Smooth muscle cell of the brain vasculature (primary cell): ENCODE results near the gene IQCF5.
"Not testable (repeated sequence)": the region's sequence is repeated elsewhere in the genome, so short reads cannot be mapped to it uniquely, and the experiment has no call there.

Experiments used
- DNase-seq: peaks from one replicate; pipeline ENCODE4 v3.0.0-alpha.2; 2012; ENCODE audit warnings: low read depth, low spot score

IQCF5 gene

DNA sequence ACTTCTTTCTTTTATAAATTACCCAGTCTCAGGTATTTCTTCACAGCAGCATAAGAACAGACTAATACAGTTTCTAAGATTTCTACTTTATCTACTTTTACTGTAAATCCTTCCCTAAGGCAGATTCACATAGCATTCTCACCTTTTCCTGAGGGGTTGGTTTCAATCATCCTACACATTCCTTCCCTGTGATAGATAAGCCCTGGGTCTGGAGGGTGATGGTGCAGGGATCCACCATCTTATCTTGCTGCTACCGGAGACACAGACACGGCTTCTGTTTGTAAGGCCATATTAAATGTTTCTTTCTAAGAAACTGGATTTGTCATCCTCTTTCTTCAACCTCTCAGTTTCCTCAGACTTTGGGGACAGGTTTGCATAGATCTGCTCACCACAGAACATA lies 6.1 kb downstream of the IQCF5 start:
- DNase-seq, result no peak

DNA sequence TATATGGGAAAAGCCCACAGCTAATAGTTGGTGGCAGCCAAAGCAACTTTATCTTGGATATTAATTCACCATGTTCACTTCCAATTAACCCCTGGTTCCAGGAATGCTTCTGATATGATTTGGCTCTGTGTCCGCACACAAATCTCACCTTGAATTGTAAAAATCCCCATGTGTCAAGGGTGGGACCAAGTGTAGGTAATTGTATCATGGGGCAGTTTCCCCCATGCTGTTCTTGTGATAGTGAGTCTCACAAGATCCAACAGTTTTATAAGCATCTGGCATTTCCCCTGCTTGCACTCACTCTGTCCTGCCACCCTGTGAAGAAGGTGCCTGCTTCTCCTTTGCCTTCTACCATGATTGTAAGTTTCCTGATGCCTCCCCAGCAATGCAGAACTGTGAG lies 6.5 kb downstream of the IQCF5 start:
- DNase-seq, result not testable (repeated sequence)

DNA sequence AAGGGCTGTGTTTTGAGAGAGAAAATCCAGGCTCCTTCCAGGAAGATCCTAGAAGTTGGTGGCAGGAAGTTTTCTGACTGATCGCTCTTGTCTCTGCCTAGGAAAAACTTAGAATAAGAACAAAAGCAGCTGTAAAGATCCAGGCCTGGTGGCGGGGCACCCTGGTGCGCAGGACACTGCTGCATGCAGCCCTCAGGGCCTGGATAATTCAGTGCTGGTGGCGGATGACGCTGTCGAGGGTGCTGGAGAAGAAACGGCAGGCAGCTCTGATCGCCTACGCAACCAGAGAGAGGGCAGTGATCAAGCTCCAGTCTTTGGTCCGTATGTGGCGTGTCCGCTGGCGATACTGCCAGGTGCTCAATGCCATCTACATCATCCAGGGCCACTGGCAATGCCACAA lies 12.5 kb downstream of the IQCF5 start:
- no peak for DNase-seq

DNA sequence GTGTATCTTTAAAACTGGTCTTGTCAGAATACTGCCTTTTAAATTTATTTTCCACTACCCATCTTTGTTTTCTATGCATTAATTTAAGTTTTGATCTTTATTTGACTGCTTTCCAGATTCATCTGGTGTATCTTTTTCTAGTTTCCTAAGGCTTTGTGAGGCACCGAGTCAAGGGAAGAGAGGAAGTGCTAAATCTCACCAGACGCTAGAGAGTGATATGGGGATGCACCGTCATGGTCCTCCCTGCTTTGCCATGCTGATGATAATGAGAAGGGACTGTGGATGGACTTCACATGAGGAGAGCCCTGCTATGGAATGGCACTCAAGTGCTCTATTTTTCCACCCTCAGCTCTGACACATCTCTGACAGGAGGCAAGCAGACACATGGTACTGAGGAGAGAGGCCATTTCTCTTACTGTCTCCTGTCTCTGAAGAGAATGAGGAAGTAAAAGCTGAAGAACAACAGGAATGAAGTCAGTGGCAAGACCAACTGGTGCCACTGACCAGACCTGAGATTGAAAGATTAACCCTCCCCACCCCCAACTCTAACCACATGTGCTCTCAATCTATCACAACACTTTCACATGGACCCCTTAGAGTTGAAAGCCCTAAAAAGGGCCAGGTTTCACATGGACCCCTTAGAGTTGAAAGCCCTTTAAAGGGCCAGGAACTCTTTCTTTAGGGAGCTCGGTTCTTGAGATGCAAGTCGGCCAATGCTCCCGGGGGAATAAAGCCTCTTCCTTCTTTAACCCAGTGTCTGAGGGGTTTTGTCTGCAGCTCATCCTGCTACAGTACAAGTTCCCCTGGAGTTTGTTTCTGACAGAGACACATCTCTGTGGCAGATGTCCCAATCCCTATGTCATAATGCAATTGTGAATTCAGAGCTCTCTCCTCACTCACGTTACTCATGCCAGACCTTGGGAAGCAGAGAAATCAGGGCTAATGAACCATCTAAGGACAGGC lies 14.4 kb downstream of the IQCF5 start, which contains the start of gene IQCF2:
Gene IQCF2, plus strand, starts transcription at position 913 of the 963 bp plus-strand sequence. CDS start 52 bp downstream, outside the sequence.
- no peak for DNase-seq

DNA sequence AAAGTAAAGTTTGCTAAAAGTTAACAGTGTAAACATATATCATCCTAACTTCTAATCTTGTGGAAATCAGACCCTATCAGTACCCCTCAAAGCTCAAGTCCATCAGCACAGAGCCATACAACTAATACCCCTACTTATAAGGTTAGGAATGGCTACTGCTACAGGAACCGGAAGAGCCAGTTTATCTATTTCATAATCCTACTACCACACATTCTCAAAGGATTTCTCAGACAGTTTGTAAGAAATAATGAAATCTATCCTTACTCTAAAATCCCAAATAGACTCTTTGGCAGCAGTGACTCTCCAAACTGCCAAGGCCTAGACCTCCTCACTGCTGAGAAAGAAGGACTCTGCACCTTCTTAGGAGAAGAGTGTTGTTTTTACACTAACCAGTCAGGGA lies 20.0 kb downstream of the IQCF5 start:
- DNase-seq, result not testable (repeated sequence)

DNA sequence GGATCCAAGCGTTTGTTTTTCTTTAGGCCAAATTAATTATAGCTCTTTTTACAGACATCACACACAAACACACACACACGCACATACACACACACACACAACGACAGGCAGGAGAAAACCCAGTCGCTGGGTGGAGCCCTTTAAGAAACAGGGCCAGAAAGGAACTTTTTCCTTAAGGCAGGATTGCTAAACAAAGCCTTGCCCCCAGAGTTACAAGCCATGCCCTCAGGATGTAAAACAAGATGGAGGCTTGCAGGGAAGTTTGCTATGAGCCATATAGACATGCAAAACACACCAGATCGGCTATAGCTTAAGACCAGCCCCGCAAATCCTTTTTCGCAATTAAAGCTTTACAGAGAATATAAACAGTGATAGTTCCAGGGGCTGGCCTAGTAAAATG lies 30.3 kb downstream of the IQCF5 start:
- no peak for DNase-seq

DNA sequence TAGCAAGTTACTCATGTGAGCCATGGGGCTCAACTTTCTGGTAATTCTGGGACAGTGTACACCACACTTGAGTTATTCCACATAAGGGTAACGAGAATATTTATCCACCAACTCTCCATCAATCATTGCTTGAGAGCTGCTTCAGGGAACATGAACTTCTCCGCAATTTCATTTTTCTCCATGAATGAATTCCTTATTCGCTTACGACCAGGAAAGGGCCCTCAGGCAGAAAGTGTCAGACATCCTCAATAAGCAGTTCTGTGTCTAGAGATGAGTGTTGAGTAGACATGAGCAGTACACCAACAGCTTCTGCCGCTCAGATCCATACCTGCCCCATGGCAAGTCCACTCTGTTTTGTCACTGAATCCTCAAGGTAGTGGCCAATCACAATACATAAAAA lies 38.8 kb downstream of the IQCF5 start:
- DNase-seq, result no peak

DNA sequence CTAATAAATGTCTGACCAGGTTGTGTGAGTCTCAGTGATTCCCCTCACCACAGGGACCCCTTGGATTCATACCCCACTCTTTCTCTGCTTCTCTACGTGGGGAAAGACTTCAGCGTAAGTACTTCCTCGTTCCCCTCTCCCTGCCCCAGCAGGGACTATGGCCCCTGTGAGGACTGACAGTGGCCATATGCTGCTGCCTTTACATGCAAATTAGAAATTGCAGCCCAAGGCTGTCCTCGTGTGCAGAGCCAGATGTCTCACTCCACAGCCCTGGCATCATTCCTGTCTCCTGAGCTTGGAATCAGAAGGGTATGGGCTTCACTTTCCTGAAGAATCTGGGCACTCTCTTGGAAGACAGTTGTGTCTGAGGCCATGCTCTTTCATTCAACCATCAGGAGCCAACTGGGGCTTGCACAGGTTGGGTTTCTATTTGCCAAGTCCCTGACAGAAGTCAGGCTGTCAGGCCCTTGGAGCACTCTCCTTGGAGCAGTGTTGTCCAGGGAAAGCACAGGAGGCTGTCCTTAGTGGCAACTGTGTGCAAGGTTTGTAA lies 44.5 kb downstream of the IQCF5 start:
- DNase-seq, result no peak

DNA sequence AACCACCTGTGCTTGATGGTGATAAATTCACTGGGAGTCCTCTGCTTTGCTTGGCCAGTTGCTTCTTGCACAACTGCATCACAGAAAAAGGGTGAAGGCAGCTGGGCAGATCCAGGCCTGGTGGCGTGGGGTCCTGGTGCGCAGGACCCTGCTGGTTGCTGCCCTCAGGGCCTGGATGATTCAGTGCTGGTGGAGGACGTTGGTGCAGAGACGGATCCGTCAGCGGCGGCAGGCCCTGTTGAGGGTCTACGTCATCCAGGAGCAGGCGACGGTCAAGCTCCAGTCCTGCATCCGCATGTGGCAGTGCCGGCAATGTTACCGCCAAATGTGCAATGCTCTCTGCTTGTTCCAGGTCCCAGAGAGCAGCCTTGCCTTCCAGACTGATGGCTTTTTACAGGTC lies 45.1 kb downstream of the IQCF5 start:
- DNase-seq, result no peak

DNA sequence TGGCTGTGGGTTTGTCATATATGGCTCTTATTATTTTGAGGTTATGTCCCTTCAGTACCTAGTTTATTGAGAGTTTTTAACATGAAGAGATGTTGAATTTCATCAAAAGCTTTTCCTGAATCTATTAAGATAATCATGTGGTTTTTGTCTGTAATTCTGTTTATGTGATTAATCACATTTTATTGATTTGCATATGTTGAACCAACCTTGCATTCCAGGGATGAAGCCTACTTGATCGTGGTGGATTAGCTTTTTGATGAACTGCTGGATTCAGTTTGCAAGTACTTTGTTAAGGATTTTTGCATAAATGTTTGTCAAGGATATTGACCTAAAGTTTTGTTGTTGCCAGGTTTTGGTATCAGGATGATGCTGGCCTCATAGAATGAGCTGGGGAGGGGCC lies 47.1 kb downstream of the IQCF5 start:
- no peak for DNase-seq
